SIG-M5 treated with dmso at 0.1 percent for 504 hours (cell line): ENCODE measurements around the gene PDE4D.
"Not testable (repeated sequence)": the region's sequence is repeated elsewhere in the genome, so short reads cannot be mapped to it uniquely, and the experiment has no call there.

Experiments used
- DNase-seq: peaks from one replicate; lab custom pipeline; 2025; ENCODE audit not compliant: unreplicated experiment; lab: John Stamatoyannopoulos, UW

Gene PDE4D

DNA sequence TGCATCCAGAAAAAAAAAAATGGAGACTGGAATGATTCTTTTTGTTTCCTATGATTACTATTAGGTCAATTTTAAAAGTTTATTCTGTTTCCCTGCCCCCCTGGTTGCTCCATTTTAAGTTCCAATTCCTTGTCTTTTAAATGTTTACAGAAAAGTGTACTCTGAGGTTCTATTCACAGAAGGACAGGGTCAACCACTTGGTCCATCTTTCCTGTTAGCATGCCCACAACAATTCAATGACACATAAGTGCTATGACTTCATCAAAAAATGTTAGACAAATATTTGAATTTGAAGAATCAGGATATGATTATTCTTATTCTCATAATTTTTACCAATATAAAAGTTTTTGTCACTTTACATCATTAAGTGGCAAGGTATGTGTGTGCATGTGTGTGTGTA is 123.7 kb downstream of the PDE4D start:
- DNase-seq = no peak

- DNase-seq = no peak
These were observed 124.5 kb downstream of the PDE4D start for GRCh38 chr5:59769041-59769360.

- no peak for DNase-seq
These were observed 125.1 kb downstream of the PDE4D start for GRCh38 chr5:59768152-59769040.

DNA sequence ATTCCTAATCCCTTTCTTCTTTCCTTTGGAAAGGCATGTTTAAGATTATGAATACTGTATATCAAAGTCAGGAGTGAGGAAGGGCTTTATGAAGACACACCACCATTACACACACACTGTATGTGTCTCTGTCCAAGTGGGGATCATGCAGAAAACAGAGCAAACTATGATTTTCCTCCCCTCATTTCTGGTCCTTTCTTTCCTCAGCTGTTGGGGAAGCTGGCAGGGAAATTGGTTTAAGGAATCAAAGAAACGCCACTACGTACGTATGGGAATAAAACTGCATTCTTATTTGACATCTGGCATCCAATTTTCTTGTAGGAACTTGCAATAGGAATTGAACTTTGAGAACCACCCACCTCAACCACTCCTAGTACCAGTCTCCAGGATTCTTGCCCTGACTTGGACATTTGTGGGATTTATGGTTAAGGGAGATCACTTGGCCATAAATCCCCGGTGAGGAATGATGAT is 125.8 kb downstream of the PDE4D start:
- no peak for DNase-seq

- no peak for DNase-seq
These were observed 126.3 kb downstream of the PDE4D start for GRCh38 chr5:59767211-59767605.

DNA sequence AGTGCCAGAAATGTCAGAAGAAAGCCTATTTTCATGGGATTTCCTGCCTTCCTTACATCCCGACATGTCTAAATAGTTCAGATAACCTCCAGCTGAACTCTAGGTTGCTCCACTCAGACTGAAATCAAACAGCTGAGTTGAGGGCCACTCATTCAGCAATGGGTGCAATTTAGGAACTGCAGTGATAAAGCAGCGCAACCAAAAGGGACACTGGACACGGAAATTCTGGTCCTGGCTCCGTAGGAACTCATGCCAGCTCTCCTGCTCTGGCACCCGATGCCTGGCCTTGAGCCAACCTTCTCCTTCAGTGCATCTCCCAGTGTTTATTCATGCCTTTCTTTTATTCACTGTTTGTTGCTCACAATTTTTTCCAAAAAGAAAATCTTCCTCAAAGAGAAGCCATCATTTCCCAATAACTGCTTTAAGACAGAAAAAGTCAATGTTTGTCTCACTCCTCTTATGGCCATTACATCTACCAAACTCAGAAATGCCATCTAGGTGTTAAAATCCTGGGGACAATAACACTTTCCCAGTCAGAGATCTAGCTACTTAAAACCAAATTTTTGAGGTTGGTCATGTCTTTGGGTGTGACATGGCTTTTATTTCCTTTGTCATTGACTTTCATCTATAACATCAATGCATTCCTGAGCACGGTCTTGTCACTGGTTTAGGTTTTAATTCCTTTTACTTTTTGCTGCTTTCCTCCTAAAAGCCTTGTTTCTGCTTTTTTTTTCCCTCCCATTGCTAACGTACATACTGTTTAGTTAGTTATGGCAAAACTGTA is 126.9 kb downstream of the PDE4D start:
- no peak for DNase-seq

GRCh38 chr5:59765446-59765845 is 128.1 kb downstream of the PDE4D start:
- no peak for DNase-seq

DNA sequence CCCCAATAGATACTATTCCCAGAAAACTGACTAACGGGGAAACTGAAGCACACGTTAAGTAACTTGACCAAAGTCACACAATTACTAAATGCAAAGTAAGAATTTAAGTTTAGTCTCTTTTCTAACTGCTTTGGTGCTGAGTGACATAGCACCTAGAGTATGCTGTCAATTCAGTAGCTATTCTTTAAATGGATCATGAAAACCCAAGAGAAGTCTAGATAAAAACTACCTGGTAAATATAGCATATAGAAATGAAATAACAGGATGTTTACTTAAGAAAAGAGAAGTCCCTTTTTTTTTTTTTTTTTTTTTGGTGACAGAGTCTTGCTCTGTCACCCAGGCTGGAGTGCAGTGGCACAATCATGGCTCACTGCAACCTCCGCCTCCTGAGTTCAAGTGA is 129.2 kb downstream of the PDE4D start:
- DNase-seq = no peak

DNA sequence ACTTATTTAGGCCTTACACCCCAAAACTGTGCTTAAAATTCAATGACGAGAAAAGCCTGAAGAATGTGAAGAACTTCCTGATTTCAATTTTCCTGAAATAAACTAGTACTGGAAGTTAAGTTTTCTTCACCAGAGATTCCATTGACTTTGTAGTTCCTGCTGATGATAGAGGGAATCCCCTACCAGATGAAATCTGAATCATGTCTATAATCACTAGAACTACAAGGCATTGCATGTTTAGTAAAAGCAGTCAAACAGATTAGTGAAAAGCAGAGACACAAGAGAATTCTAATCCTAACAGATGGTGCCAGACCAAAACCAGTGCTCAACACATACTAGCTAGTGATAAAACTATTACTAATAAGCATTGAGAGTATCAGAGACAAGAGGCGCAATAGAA is 130.0 kb downstream of the PDE4D start:
- no peak for DNase-seq

DNA sequence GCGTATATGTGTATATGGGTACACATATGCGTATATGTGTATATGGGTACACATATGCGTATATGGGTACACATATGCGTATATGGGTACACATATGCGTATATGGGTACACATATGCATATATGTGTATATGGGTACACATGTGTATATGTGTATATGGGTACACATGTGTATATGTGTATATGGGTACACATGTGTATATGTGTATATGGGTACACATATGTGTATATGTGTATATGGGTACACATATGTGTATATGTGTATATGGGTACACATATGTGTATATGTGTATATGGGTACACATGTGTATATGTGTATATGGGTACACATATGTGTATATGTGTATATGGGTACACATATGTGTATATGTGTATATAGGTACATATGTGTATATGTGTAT is 131.3 kb downstream of the PDE4D start:
- DNase-seq = not testable (repeated sequence)

GRCh38 chr5:59760785-59761348 is 132.7 kb downstream of the PDE4D start:
- DNase-seq = no peak

DNA sequence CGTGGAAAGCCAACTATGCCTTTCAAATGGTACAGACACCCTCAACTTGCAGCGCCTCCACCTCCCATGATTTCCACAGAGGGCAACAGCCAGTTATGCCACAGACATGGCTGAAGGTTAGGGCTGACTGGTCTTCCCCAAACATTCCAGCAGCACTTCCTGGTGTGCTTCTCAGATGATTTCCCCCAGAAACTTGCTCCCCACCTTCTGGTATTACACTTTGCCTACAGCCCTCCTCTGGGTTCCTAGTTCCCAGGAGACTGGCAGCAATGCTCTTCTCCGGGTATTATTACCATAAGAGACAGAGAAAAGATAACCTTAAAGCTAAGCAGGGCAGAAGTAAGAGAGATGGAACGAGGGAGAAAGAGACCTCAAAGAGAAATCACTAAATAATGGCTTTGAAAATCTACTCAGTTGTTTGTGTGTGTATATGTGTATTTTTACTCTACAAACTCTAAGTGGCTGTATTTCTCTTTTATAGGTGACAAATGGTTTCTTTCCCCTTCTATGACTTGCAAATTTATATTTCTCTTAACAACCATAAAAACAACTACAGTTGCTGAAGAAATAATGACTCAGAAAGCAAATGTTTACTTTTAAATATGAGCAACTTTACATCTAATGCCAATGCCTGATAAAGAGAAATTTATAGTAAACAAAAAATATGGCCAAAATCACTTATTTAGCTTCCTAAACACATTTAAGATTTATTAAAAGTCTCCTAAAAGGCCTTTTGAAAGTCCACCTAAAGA is 133.8 kb downstream of the PDE4D start:
- no peak for DNase-seq

DNA sequence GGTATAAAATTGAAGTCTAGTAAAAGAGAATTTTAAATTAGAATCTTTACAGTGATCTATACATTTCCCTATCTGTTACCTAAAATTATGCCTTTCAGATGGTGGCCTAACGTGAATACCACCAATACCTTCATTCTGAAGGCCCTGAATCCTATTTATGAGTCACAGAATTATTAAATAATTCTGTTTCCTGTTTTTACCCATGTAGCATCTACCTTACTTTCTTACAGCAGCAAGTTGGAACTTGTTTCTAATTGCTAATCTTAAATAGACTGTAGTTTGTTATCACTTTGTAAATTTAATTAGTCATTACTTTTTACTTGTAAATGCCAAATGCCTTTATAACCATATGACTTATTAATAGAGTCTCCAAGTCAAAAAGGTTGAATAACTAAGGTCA is 135.0 kb downstream of the PDE4D start:
- no peak for DNase-seq

- DNase-seq = no peak
These were observed 136.1 kb downstream of the PDE4D start for GRCh38 chr5:59757442-59757841.

DNA sequence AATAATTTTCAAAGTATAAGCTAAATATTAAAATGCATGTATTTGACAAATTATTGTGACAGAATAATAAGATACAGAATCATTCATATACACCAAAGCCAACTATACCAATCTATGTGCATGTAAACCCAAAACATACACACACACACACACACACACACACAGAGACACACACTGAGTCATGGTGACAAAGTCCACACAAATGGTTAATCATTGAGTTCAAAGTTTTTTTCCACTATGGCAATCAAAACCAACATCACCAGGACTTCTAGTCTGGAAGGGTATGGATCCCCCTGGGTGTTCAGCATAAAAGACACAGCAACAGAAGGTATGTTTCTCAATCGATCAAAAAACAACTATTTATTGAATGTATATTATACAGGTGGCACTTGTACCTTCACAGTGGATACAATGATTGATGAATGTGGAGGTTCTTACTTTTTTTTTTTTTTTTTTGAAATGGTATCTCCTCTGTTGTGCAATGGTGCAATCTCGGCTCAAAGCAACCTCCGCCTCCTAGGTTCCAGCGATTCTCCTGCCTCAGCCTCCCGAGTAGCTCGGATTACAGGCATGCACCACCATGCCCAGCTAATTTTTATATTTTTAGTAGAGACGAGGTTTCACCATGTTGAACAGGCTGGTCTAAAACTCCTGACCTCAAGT is 137.0 kb downstream of the PDE4D start:
- no peak for DNase-seq

DNA sequence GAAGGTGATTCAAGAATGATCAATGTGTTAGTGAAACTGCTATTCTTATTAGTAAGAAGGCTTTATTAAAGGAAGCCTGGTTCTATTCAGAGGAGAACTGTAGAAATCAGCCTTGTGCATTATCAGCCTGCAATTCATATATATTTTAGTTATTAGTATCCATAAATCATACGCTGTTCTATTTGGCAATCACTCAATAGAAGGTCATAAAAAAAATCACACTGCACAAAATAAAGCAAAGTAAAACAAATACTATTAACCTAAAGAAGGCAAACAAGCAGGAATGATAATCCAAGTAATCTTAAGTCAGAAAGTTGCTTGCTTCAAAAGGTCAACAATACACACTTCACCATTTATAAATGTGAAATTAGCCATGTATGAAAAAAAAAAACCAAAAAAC is 138.1 kb downstream of the PDE4D start:
- no peak for DNase-seq

GRCh38 chr5:59753599-59753998 is 139.9 kb downstream of the PDE4D start:
- no peak for DNase-seq

GRCh38 chr5:59749782-59750520 is 143.6 kb downstream of the PDE4D start:
- DNase-seq = no peak

DNA sequence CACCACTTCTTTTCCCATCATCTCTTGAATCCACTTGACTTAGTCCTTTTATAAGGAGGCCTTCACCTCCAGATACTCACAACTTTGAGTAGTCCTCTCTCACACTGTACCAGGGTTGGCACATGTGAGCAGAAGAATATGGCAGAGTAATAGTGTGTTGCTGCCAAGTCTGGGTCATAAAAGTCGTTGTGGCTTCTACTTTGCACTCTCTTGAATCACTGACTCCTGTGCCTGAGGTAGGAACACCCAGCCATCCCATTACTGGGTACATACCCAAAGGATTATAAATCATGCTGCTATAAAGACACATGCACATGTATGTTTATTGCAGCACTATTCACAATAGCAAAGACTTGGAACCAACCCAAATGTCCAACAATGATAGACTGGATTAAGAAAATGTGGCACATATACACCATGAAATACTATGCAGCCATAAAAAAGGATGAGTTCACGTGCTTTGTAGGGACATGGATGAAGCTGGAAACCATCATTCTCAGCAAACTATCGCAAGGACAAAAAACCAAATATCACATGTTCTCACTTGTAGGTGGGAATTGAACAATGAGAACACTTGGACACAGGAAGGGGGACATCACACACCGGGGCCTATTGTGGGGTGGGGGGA is 145.4 kb downstream of the PDE4D start:
- DNase-seq = not testable (repeated sequence)
